HL-60 (cell line): Measurements from ENCODE around the gene CBX4.

Experiments used
- GABPA ChIP-seq: IDR thresholded peaks from 2 replicates; pipeline ENCODE4 v1.6.1; 2012; ENCODE audit warnings: low read depth
- POLR2AphosphoS5 ChIP-seq: IDR thresholded peaks from 2 replicates; pipeline ENCODE4 v1.6.1; 2012; ENCODE audit warnings: low read depth
- SPI1 ChIP-seq: IDR thresholded peaks from 2 replicates; pipeline ENCODE4 v1.6.1; 2012; ENCODE audit warnings: low read depth, mild to moderate bottlenecking, borderline replicate concordance
- TF ChIP-seq, protein P1 (sequence below): IDR thresholded peaks from one replicate; pipeline ENCODE4 v1.5.1; 2011; ENCODE audit warnings: low read length, control low read depth, inconsistent platforms; ENCODE audit not compliant: insufficient read depth
- TF ChIP-seq, protein P2 (sequence below): IDR thresholded peaks from 2 replicates; pipeline ENCODE4 v1.6.1; 2012; ENCODE audit warnings: low read depth; ENCODE audit not compliant: insufficient replicate concordance

DNA sequence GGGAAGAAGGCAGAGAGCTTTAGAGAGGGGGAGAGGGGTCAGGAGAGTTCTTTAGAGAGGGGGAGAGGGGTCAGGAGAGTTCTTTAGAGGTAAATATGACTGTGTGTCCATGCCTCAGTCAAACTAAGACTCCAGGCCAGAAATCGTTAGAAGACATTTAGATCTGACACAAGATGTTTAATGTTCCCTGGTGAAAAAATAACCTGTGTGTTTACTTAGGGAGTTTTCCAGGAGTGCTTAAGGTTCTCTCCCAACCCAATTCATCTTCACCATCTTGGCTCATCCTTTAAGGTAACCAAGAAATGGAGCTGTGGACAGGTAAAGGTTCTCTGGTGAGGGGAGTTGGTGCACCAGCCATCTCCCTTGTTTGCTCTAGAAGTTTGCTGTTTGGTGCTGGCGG is 9.8 kb downstream of the CBX4 start:
- TF ChIP-seq, protein P1, sequence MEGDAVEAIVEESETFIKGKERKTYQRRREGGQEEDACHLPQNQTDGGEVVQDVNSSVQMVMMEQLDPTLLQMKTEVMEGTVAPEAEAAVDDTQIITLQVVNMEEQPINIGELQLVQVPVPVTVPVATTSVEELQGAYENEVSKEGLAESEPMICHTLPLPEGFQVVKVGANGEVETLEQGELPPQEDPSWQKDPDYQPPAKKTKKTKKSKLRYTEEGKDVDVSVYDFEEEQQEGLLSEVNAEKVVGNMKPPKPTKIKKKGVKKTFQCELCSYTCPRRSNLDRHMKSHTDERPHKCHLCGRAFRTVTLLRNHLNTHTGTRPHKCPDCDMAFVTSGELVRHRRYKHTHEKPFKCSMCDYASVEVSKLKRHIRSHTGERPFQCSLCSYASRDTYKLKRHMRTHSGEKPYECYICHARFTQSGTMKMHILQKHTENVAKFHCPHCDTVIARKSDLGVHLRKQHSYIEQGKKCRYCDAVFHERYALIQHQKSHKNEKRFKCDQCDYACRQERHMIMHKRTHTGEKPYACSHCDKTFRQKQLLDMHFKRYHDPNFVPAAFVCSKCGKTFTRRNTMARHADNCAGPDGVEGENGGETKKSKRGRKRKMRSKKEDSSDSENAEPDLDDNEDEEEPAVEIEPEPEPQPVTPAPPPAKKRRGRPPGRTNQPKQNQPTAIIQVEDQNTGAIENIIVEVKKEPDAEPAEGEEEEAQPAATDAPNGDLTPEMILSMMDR: no peak
- no peak for TF ChIP-seq POLR2AphosphoS5
- TF ChIP-seq, protein P2, sequence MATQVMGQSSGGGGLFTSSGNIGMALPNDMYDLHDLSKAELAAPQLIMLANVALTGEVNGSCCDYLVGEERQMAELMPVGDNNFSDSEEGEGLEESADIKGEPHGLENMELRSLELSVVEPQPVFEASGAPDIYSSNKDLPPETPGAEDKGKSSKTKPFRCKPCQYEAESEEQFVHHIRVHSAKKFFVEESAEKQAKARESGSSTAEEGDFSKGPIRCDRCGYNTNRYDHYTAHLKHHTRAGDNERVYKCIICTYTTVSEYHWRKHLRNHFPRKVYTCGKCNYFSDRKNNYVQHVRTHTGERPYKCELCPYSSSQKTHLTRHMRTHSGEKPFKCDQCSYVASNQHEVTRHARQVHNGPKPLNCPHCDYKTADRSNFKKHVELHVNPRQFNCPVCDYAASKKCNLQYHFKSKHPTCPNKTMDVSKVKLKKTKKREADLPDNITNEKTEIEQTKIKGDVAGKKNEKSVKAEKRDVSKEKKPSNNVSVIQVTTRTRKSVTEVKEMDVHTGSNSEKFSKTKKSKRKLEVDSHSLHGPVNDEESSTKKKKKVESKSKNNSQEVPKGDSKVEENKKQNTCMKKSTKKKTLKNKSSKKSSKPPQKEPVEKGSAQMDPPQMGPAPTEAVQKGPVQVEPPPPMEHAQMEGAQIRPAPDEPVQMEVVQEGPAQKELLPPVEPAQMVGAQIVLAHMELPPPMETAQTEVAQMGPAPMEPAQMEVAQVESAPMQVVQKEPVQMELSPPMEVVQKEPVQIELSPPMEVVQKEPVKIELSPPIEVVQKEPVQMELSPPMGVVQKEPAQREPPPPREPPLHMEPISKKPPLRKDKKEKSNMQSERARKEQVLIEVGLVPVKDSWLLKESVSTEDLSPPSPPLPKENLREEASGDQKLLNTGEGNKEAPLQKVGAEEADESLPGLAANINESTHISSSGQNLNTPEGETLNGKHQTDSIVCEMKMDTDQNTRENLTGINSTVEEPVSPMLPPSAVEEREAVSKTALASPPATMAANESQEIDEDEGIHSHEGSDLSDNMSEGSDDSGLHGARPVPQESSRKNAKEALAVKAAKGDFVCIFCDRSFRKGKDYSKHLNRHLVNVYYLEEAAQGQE: no peak
- TF ChIP-seq SPI1: no peak
- no peak for TF ChIP-seq GABPA
